Heart right ventricle (tissue), 16 donors: ENCODE data around the gene PAK3. TPM values are rescaled to one million over a fixed set of nuclear protein-coding genes. Genes with fewer than 3 reads are reported as not detected.

Experiments
- ATAC-seq, 8 donors: fragments of 200-7000 bp; cut with Tn5 transposase; one replicate each; pipeline ENCODE4 v1.9.1; 2020; ENCODE audit warnings: mild to moderate bottlenecking in 8 of 8, moderate library complexity in 8 of 8, moderate number of reproducible peaks in 1 of 8
- DNase-seq, 2 donors: peaks; one replicate each; pipeline ENCODE4 v3.0.0-alpha.2; 2020
- H3K27ac ChIP-seq, 10 donors: fragments of 200-600 bp; sonication (generic) in 2 of 10; one replicate each; pipeline versions ENCODE4 v1.5.0 to v1.8.0; 2020 to 2022; ENCODE audit warnings: mild to moderate bottlenecking in 3 of 10
- H3K27me3 ChIP-seq, 7 donors: fragments of 200-600 bp; one replicate each; pipeline ENCODE4 v1.8.0; 2021 to 2022; ENCODE audit warnings: mild to moderate bottlenecking in 2 of 7
- H3K36me3 ChIP-seq, 9 donors: fragments of 200-600 bp; sonication (generic) in 1 of 9; one replicate each; pipeline versions ENCODE4 v1.5.0 to v1.8.0; 2020 to 2022; ENCODE audit warnings: mild to moderate bottlenecking in 2 of 9
- H3K4me1 ChIP-seq, 9 donors: fragments of 200-600 bp; sonication (generic) in 1 of 9; one replicate each; pipeline versions ENCODE4 v1.5.0 to v1.8.0; 2020 to 2022; ENCODE audit warnings: mild to moderate bottlenecking in 4 of 9
- H3K4me3 ChIP-seq, 10 donors: fragments of 200-600 bp; sonication (generic) in 2 of 10; one replicate each; pipeline versions ENCODE4 v1.5.0 to v1.8.0; 2020 to 2022; ENCODE audit warnings: mild to moderate bottlenecking in 7 of 10, moderate library complexity in 2 of 10
- H3K9me3 ChIP-seq, 11 donors: fragments of 200-600 bp in 10 of 11; sonication (generic) in 2 of 11; one replicate each; pipeline versions ENCODE4 v1.5.0 to v1.8.0; 2013 to 2022; ENCODE audit warnings: mild to moderate bottlenecking in 2 of 11, control low read depth in 1 of 11, moderate library complexity in 1 of 11
- WGBS, 2 donors: extraction: QIAGEN DNeasy Blood & Tissue Kit; methylation state at CpG; one replicate each; pipeline ENCODE4 v1.1.7; 2013; ENCODE audit warnings: inconsistent platforms in 1 of 2; 5-methylcytosine and 5-hydroxymethylcytosine counted together
- intact Hi-C, 10 donors: fragments of 100-400 bp; cut with DNase I; formaldehyde crosslinking; loops; one replicate each; pipeline versions ENCODE4 v1.11.1 to v1.14.2; 2022
- polyA plus RNA-seq, 2 donors: library from polyadenylated mRNA; stranded (reverse); fragments of 200-250 nt; gene quantifications; one replicate each; pipeline ENCODE4 v1.2.3, GENCODE V29; 2013
- total RNA-seq, 10 donors: library from RNA; stranded (reverse); fragmentation: NEBNext Ultra II Directional in 3 of 10; extraction: Animal tissue kit (Norgen Biotek cat#: 25700) in 3 of 10; gene quantifications; one replicate each; pipeline versions ENCODE4 v1.2.1 to v1.2.4, GENCODE V29; 2021 to 2023
- TF ChIP-seq, protein P1 (sequence below), 9 donors: fragments of 200-600 bp; sonication (generic) in 2 of 9; IDR thresholded peaks; one replicate each; pipeline versions ENCODE4 v1.5.0 to v1.8.0; 2021 to 2022; ENCODE audit warnings: antibody characterized with exemption in 9 of 9, mild to moderate bottlenecking in 5 of 9, moderate library complexity in 1 of 9
- donor health status: Arrhythmogenic right ventricular cardiomyopathy.
- donor health status: ischemic (EF 13 %, LVEDD 7.1; RV severe dilation, severe dysfunction).
- donor health status: healthy with polysubstance abuse.
- donor health status: DM: no; HTN: yes; CAD: no.
- donor health status: DM: no; HTN: no; CAD: no.
- donor health status: ischemic (EF 25% LVEDD 6.9; RV normal size, moderate dysfunction).
- donor health status: ischemic (EF 25% LVEDD 5.7; RV mildly dilated, moderate dysfunction).
- donor health status: healthy.
- donor health status: DM: yes; HTN: yes; CAD: no.
- donor health status: Ischemic cardiomyopathy.
- donor health status: ischemic (EF 35%, LVEDD 5.7; RV mildly dilated, moderate dysfunction).
- donor health status: nonischemic (EF 11% LVEDD 7.7; RV severe dilation, severe dysfunction).
- donor health status: DM: yes; HTN: yes; CAD: no.
- donor health status: PGD.
- donor health status: ischemic (EF 29% LVEDD 5.4; RV normal size, mild dysfunction).
- donor health status: nonischemic (EF 23%, LVEDD 6.1; RV moderate dilation, normal function).

The PAK3 gene
- total and polyA plus RNA-seq, 12 donors: under 0.01 to 1.4 (median 0.41) TPM

DNA sequence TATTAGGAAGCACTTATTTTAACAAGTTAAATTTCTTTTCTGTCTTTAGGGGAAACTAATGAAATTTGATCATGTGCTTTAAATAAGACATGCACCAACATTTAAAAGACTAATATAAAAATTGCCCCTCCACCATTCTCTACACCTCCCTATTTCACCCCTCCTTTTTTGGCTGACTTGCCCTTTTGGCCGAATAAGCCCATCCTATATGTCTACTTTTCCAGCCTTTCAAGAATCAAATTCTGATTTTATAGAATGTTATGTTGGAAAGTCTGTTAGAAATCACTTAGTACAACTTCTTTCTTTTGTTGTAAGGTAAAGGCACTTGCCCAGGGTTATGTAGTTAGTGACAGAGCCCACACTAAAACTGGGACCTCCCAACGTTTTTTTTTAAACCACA is 172.5 kb downstream of the PAK3 start:
- Histone ChIP-seq H3K27ac (no peak overlapping the region), H3K36me3 (no peaks in the 10 kb centered on the region), H3K4me1 (no peaks in the 10 kb centered on the region), H3K27me3 (peaks cover 0 to 90% (median 0%) of the 10 kb centered on the region in 7 donors), H3K9me3 (no peaks in the 10 kb centered on the region), H3K4me3 (no peak overlapping the region)
- 38 to 40% methylated on average over 2 of the region's 2 CpGs for WGBS, 2 donors
- ATAC-seq (no peak), DNase-seq (no peak)
- intact Hi-C loops: loop anchor here in 6 of 10 donors (10.0 kb wide), 2 partner anchors 176 to 186 kb away; no protein-coding TSS in a partner anchor
- TF ChIP-seq, protein P1, sequence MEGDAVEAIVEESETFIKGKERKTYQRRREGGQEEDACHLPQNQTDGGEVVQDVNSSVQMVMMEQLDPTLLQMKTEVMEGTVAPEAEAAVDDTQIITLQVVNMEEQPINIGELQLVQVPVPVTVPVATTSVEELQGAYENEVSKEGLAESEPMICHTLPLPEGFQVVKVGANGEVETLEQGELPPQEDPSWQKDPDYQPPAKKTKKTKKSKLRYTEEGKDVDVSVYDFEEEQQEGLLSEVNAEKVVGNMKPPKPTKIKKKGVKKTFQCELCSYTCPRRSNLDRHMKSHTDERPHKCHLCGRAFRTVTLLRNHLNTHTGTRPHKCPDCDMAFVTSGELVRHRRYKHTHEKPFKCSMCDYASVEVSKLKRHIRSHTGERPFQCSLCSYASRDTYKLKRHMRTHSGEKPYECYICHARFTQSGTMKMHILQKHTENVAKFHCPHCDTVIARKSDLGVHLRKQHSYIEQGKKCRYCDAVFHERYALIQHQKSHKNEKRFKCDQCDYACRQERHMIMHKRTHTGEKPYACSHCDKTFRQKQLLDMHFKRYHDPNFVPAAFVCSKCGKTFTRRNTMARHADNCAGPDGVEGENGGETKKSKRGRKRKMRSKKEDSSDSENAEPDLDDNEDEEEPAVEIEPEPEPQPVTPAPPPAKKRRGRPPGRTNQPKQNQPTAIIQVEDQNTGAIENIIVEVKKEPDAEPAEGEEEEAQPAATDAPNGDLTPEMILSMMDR (IDR thresholded peaks at IDR 0.05): no peak

- ATAC-seq (no peak), DNase-seq (no peak)
- WGBS, 2 donors: 48 to 52% methylated on average over 8 of the region's 8 CpGs
- no peak within 1 kb of the TSS for H3K27ac ChIP-seq
- TF ChIP-seq, protein P1 (IDR thresholded peaks at IDR 0.05): no peak
- H3K36me3 ChIP-seq: no peaks in the 10 kb centered on the region
- H3K4me3 ChIP-seq: no peak within 1 kb of the TSS
- no peaks in the 10 kb centered on the region for H3K9me3 ChIP-seq
- intact Hi-C loops: no loop called here
- H3K4me1 ChIP-seq: no peaks in the 10 kb centered on the region
- H3K27me3 ChIP-seq: peaks cover 0 to 89% (median 0%) of the 10 kb centered on the region in 7 donors
These were observed 174.3 kb downstream of the PAK3 start, which contains the start of gene CAPN6 for GRCh38 chrX:111270339-111270738. Gene CAPN6, minus strand, starts transcription at chrX:111270483. Its CDS starts 6,547 bp downstream, at chrX:111263936.

Other genes starting within 250 kb of the PAK3 start
- under 1 TPM in 6 of 10 donors, not detected in 4; 0.09 to 0.66 (median 0.17) TPM for gene CAPN6, start 174.3 kb downstream of the PAK3 start, total RNA-seq
- gene CAPN6, start 174.3 kb downstream of the PAK3 start, polyA plus RNA-seq: under 1 TPM in 1 of 2 donors, not detected in 1; 0.03 TPM